Loucy (cell line): Measurements from ENCODE around the gene ZFP36.

Experiments used
- CTCF ChIP-seq: fragments of 200-600 bp; sonication (generic); conservative IDR thresholded peaks from 2 replicates; pipeline ENCODE4 v1.5.1; 2014; ENCODE audit warnings: mild to moderate bottlenecking, antibody characterized with exemption, low read length
- EZH2phosphoT487 ChIP-seq: fragments of 200-600 bp; IDR thresholded peaks from 2 replicates; pipeline ENCODE4 v1.6.1; 2018; ENCODE audit warnings: antibody characterized with exemption, mild to moderate bottlenecking, moderate library complexity, borderline replicate concordance

GRCh38 chr19:39384839-39385568 is 21.6 kb upstream of the ZFP36 start:
- TF ChIP-seq CTCF (no peak), EZH2phosphoT487 (no peak)
